H1 (cell line): ENCODE data around the gene FBLN2. TPM values are rescaled to one million over a fixed set of nuclear protein-coding genes. Genes with fewer than 3 reads are reported as not detected.

Source experiments
- CTCF ChIA-PET: fragments of 300-600 bp; sonication (Branson Sonifier 250); formaldehyde crosslinking; loops from one replicate; lab custom pipeline; 2021; ENCODE audit not compliant: partially characterized antibody; lab: Charles Lee
- POLR2A ChIA-PET: fragments of 300-600 bp; sonication (Branson Sonifier 250); formaldehyde crosslinking; loops from one replicate; lab custom pipeline; 2021; ENCODE audit warnings: inconsistent platforms; ENCODE audit not compliant: partially characterized antibody; lab: Charles Lee
- DNase-seq, 2 experiments: peaks; one replicate each; pipeline versions ENCODE4 v3.0.0 to v3.0.0-alpha.2; 2010 to 2022; ENCODE audit warnings: low spot score in 2 of 2, low read depth in 1 of 2, mixed read lengths in 1 of 2
- FAIRE-seq: peaks from 2 replicates; lab custom pipeline; 2011; peaks lifted over from hg19 to GRCh38; lab: Jason Lieb, UNC
- H2AFZ ChIP-seq: 2 replicates; pipeline ENCODE4 v1.8.1; 2012; ENCODE audit warnings: low read length, inconsistent platforms
- H2AK5ac ChIP-seq: 2 replicates; pipeline ENCODE4 v1.6.1; 2013; ENCODE audit warnings: low read depth, low read length
- H2BK120ac ChIP-seq: replicated peaks from 2 replicates; pipeline ENCODE3; 2013; ENCODE audit warnings: low read depth, low read length, inconsistent platforms
- H2BK12ac ChIP-seq: 2 replicates; pipeline ENCODE4 v1.6.1; 2013; ENCODE audit warnings: low read depth, low read length
- H2BK15ac ChIP-seq: 2 replicates; pipeline ENCODE4 v1.6.1; 2013; ENCODE audit warnings: low read length
- H2BK20ac ChIP-seq: 2 replicates; pipeline ENCODE4 v1.6.1; 2013; ENCODE audit warnings: low read length
- H2BK5ac ChIP-seq: 2 replicates; pipeline ENCODE4 v1.6.1; 2013; ENCODE audit warnings: low read depth, low read length
- H3K14ac ChIP-seq: 2 replicates; pipeline ENCODE4 v1.6.1; 2013; ENCODE audit warnings: inconsistent platforms; ENCODE audit not compliant: insufficient read length
- H3K18ac ChIP-seq: 2 replicates; pipeline ENCODE4 v1.6.1; 2013; ENCODE audit warnings: low read length; ENCODE audit errors: extremely low read depth
- H3K23ac ChIP-seq: 2 replicates; pipeline ENCODE4 v1.6.1; 2013; ENCODE audit warnings: inconsistent platforms; ENCODE audit not compliant: insufficient read length
- H3K23me2 ChIP-seq: 2 replicates; pipeline ENCODE4 v1.6.1; 2013; ENCODE audit warnings: low read depth, low read length
- H3K27ac ChIP-seq: 2 replicates; pipeline ENCODE4 v1.6.1; 2011; ENCODE audit warnings: low read depth, low read length, inconsistent platforms
- H3K27me3 ChIP-seq, 4 experiments: replicated peaks in 1 of 4; 1 replicate in 1 of 4; 2 replicates in 3 of 4; pipeline versions ENCODE4 v1.6.1 to v1.8.1; 2011 to 2013; ENCODE audit warnings: low read length in 3 of 4, mild to moderate bottlenecking in 3 of 4, inconsistent platforms in 2 of 4, mixed read lengths in 2 of 4, moderate library complexity in 1 of 4; ENCODE audit not compliant: control insufficient read depth in 3 of 4, insufficient read depth in 3 of 4; ENCODE audit errors: extremely low read depth in 1 of 4
- H3K36me3 ChIP-seq, 4 experiments: 2 replicates each; pipeline versions ENCODE4 v1.6.1 to v1.8.1; 2011 to 2013; ENCODE audit warnings: mild to moderate bottlenecking in 4 of 4, low read length in 3 of 4, moderate library complexity in 2 of 4, control low read depth in 1 of 4, inconsistent platforms in 1 of 4; ENCODE audit not compliant: insufficient read depth in 4 of 4, control insufficient read depth in 2 of 4
- H3K4ac ChIP-seq: replicated peaks from 2 replicates; pipeline ENCODE3; 2013; ENCODE audit warnings: low read length, low read depth, mixed read lengths, inconsistent platforms; ENCODE audit not compliant: insufficient read length
- H3K4me1 ChIP-seq, 4 experiments: replicated peaks in 1 of 4; 1 replicate in 1 of 4; 2 replicates in 3 of 4; pipeline versions ENCODE4 v1.6.1 to v1.8.1; 2011 to 2013; ENCODE audit warnings: low read length in 3 of 4, inconsistent platforms in 2 of 4, mixed read lengths in 1 of 4; ENCODE audit not compliant: insufficient read depth in 4 of 4, control insufficient read depth in 3 of 4
- H3K4me2 ChIP-seq, 2 experiments: 2 replicates each; pipeline versions ENCODE4 v1.6.1 to v1.8.1; 2011 to 2013; ENCODE audit warnings: low read depth in 2 of 2, low read length in 2 of 2, control low read depth in 1 of 2, inconsistent platforms in 1 of 2, mild to moderate bottlenecking in 1 of 2; ENCODE audit not compliant: insufficient read depth in 1 of 2
- H3K4me3 ChIP-seq, 4 experiments: fragments of 200-600, 300-600 bp in 1 of 4; sonication (generic), shearing (Covaris generic), sonication (Bioruptor Twin) in 1 of 4; 2 replicates each; pipeline versions ENCODE4 v1.5.1 to v1.8.1; 2011 to 2016; ENCODE audit warnings: low read length in 4 of 4, low read depth in 3 of 4, control low read depth in 2 of 4, inconsistent platforms in 2 of 4, mild to moderate bottlenecking in 2 of 4, mixed read lengths in 1 of 4, moderate library complexity in 1 of 4; ENCODE audit not compliant: insufficient read depth in 2 of 4; ENCODE audit errors: extremely low read depth in 1 of 4
- H3K56ac ChIP-seq: replicated peaks from 2 replicates; pipeline ENCODE3; 2013; ENCODE audit warnings: low read depth, mild to moderate bottlenecking, mixed read lengths, low read length, inconsistent platforms; ENCODE audit not compliant: insufficient read length
- H3K79me1 ChIP-seq: 2 replicates; pipeline ENCODE4 v1.6.1; 2013; ENCODE audit warnings: low read depth, low read length, control low read depth
- H3K79me2 ChIP-seq, 2 experiments: 2 replicates each; pipeline versions ENCODE4 v1.6.1 to v1.8.1; 2012 to 2013; ENCODE audit warnings: low read length in 2 of 2, mild to moderate bottlenecking in 2 of 2, inconsistent platforms in 1 of 2; ENCODE audit not compliant: insufficient read depth in 2 of 2, control insufficient read depth in 1 of 2
- H3K9ac ChIP-seq, 4 experiments: replicated peaks in 1 of 4; 1 replicate in 1 of 4; 2 replicates in 3 of 4; pipeline versions ENCODE4 v1.6.1 to v1.8.1; 2011 to 2013; ENCODE audit warnings: low read depth in 3 of 4, low read length in 3 of 4, control low read depth in 2 of 4, mild to moderate bottlenecking in 2 of 4, moderate library complexity in 2 of 4, inconsistent platforms in 1 of 4; ENCODE audit errors: extremely low read depth in 1 of 4
- H3K9me3 ChIP-seq, 2 experiments: 2 replicates each; pipeline versions ENCODE4 v1.6.1 to v1.8.1; 2012 to 2013; ENCODE audit warnings: mild to moderate bottlenecking in 2 of 2, moderate library complexity in 2 of 2, control low read depth in 1 of 2, inconsistent platforms in 1 of 2, low read depth in 1 of 2, low read length in 1 of 2, mixed read lengths in 1 of 2; ENCODE audit not compliant: insufficient read depth in 2 of 2
- H4K20me1 ChIP-seq, 2 experiments: replicated peaks in 1 of 2; 2 replicates each; pipeline versions ENCODE3 to v1.8.1; 2011 to 2013; ENCODE audit warnings: inconsistent platforms in 2 of 2, low read length in 2 of 2, mild to moderate bottlenecking in 1 of 2; ENCODE audit not compliant: insufficient read depth in 2 of 2, control insufficient read depth in 1 of 2
- H4K5ac ChIP-seq: 2 replicates; pipeline ENCODE4 v1.6.1; 2013; ENCODE audit warnings: low read length, low read depth, mixed read lengths, inconsistent platforms; ENCODE audit not compliant: insufficient read length
- H4K8ac ChIP-seq: 2 replicates; pipeline ENCODE4 v1.8.0; 2013; ENCODE audit warnings: mild to moderate bottlenecking, moderate library complexity, low read length, inconsistent platforms; ENCODE audit not compliant: insufficient read depth; ENCODE audit errors: extremely low read depth
- H4K91ac ChIP-seq: replicated peaks from 2 replicates; pipeline ENCODE3; 2013; ENCODE audit warnings: low read length, mixed read lengths, inconsistent platforms; ENCODE audit not compliant: insufficient read length
- EZH2 ChIP-seq: fragments of 200-600 bp; sonication (generic); IDR thresholded peaks from 2 replicates; pipeline ENCODE4 v1.7.1; 2012; ENCODE audit warnings: low read depth, mild to moderate bottlenecking, moderate library complexity, low read length, inconsistent platforms; ENCODE audit not compliant: severe bottlenecking
- TAF7 ChIP-seq: optimal IDR thresholded peaks from 2 replicates; pipeline ENCODE3; 2011; ENCODE audit warnings: low read depth, mild to moderate bottlenecking, inconsistent platforms, low read length, moderate library complexity, borderline replicate concordance
- WGBS, 2 experiments: shearing (Covaris generic) in 1 of 2; methylation state at CpG; one replicate each; pipeline versions ENCODE4 v1.1.6 to v1.1.7; 2013 to 2015; ENCODE audit warnings: low lambda C conversion rate in 2 of 2, mixed read lengths in 2 of 2, inconsistent platforms in 1 of 2, low coverage in 1 of 2, missing lambda C conversion rate in 1 of 2; ENCODE audit not compliant: insufficient replicate concordance in 2 of 2, insufficient coverage in 1 of 2, insufficient read length in 1 of 2; ENCODE audit errors: extremely low coverage in 1 of 2, missing lambda C conversion rate in 1 of 2; 5-methylcytosine and 5-hydroxymethylcytosine counted together
- polyA plus RNA-seq, 7 experiments: library from polyadenylated mRNA; depleted of rRNA in 3 of 7; stranded (reverse) in 5 of 7; unstranded in 2 of 7; fragments of >200 nt in 5 of 7; fragments of 200-250 nt in 2 of 7; gene quantifications; 1 replicate in 5 of 7; 2 replicates in 1 of 7; 4 replicates in 1 of 7; pipeline versions ENCODE4 v1.2.1 to v1.2.3, GENCODE V29; 2011 to 2013; ENCODE audit warnings: missing spikeins in 2 of 7, mixed read lengths in 2 of 7
- total RNA-seq: library from RNA; stranded (reverse); fragmentation: NEBNext Ultra II Directional; extraction: Animal tissue kit (Norgen Biotek cat#: 25700); gene quantifications from 2 replicates; pipeline ENCODE4 v1.2.1, GENCODE V29; 2021

FBLN2 gene
- total and polyA plus RNA-seq, 2 of the 8 experiments (the other 6 are each of a cell fraction or from before 2014, with no cell fraction given), result 17.4 to 24.2 TPM

- no peak overlapping the region for H2BK120ac ChIP-seq
- peaks cover 0 to 2% (median under 1%) of the 10 kb centered on the region in 4 experiments; a peak in 3 of 7 replicates for H3K27me3 ChIP-seq
- no peak overlapping the region for H3K4me2 ChIP-seq
- no peak overlapping the region for H3K4me3 ChIP-seq
- peaks cover 0 to 4% of the 10 kb centered on the region in 2 experiments for H4K20me1 ChIP-seq
- 87 to 100% methylated on average over 2 to 4 of the region's 4 CpGs for WGBS, 2 experiments
- no peaks in the 10 kb centered on the region for H3K79me1 ChIP-seq
- H3K56ac ChIP-seq, result no peak overlapping the region
- H3K9ac ChIP-seq, result no peak overlapping the region
- DNase-seq (no peak), FAIRE-seq (no peak)
- no peak for TF ChIP-seq TAF7
- TF ChIP-seq EZH2, result no peak
- peak overlapping the region; percentile 52; the same call in 1 of the 2 replicates for H2BK5ac ChIP-seq
- no peak overlapping the region for H4K91ac ChIP-seq
- no peak overlapping the region for H3K23ac ChIP-seq
- ChIA-PET CTCF (interaction anchor here (1.0 to 1.3 kb wide), 2 partner anchors 32 to 202 kb away, joined by 3 read pairs; no protein-coding TSS in a partner anchor), POLR2A (no interaction called here)
- no peak overlapping the region for H4K5ac ChIP-seq
- H3K4me1 ChIP-seq, result peaks cover 2 to 13% (median 8%) of the 10 kb centered on the region in 4 experiments; a peak in 6 of 7 replicates
- no peaks in the 10 kb centered on the region for H3K79me2 ChIP-seq
- peak overlapping the region; percentile 4; the same call in 1 of the 2 replicates for H2BK12ac ChIP-seq
- H4K8ac ChIP-seq, result no peak overlapping the region
- H3K27ac ChIP-seq, result no peak overlapping the region
- H3K36me3 ChIP-seq, result no peaks in the 10 kb centered on the region
- no peak overlapping the region for H2BK20ac ChIP-seq
- H2AK5ac ChIP-seq, result no peak overlapping the region
- H3K23me2 ChIP-seq, result peaks cover 7% of the 10 kb centered on the region; the same call in 1 of the 2 replicates
- H2AFZ ChIP-seq, result no peak overlapping the region
- no peak overlapping the region for H2BK15ac ChIP-seq
- H3K9me3 ChIP-seq, result no peaks in the 10 kb centered on the region
- H3K14ac ChIP-seq, result no peak overlapping the region
- no peak overlapping the region for H3K18ac ChIP-seq
- H3K4ac ChIP-seq, result no peak overlapping the region
Measured at GRCh38 chr3:13683288-13683687, 134.4 kb downstream of the FBLN2 start.
